GM12891 (cell line): Measurements from ENCODE around the gene SLC8A2.

ENCODE experiments used
- POLR2A ChIP-seq: IDR thresholded peaks from 2 replicates; pipeline ENCODE4 v1.6.1; 2011; ENCODE audit warnings: low read depth, low read length, control low read depth
- POLR2AphosphoS5 ChIP-seq: IDR thresholded peaks from 2 replicates; pipeline ENCODE4 v1.6.1; 2011; ENCODE audit warnings: low read depth, low read length, control low read depth
- SPI1 ChIP-seq: IDR thresholded peaks from 2 replicates; pipeline ENCODE4 v1.6.1; 2011; ENCODE audit warnings: low read depth, low read length, control low read depth
- TAF1 ChIP-seq: IDR thresholded peaks from 2 replicates; pipeline ENCODE4 v1.6.1; 2011; ENCODE audit warnings: low read depth, low read length, control low read depth

DNA sequence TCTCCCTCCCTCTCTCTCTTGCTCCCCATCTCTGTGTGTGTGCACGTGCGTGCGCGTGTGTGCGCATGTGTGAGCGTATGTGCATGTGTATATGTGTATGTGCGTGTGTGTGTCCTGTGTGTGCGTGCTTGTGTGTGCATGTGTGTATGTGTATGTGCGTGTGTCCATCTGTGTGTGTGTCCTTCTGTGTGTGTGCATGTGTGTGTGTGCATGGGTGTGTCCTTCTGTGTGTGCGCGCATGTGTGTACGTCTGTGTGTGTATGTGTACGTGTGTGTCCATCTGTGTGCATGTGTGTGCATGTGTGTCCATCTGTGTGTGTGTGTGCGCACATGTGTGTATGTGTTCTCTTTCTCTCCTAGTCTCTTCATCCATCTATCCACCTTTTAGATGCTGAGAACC is 12.2 kb downstream of the SLC8A2 start:
- TF ChIP-seq POLR2A (no peak), POLR2AphosphoS5 (no peak), SPI1 (no peak), TAF1 (no peak)
